ENCODE measurements around the gene PMFBP1. TPM values are rescaled to one million over a fixed set of nuclear protein-coding genes. Genes with fewer than 3 reads are reported as not detected.

Gene PMFBP1
- polyA plus RNA-seq, 1 donor from 2014 or later, result 1.0 TPM

- Histone ChIP-seq H3K27me3 (ENCODE audit: insufficient read depth, low read depth, low read length) (no peaks in the 10 kb centered on the region), H3K9me2 (ENCODE audit: insufficient read depth, low read length) (no peaks in the 10 kb centered on the region), H3K36me3 (ENCODE audit: insufficient read depth, low read length) (no peaks in the 10 kb centered on the region), H4K20me1 (ENCODE audit: insufficient read depth) (no peaks in the 10 kb centered on the region), H3F3A (ENCODE audit: insufficient read depth, low read length, poor library complexity, severe bottlenecking) (peaks cover 13% of the 10 kb centered on the region), H3K27ac (ENCODE audit: low read length) (no peak overlapping the region), H2AFZ (ENCODE audit: low read depth, low read length) (no peak overlapping the region), H3K9me3 (ENCODE audit: low read length) (no peaks in the 10 kb centered on the region), H3K4me2 (ENCODE audit: low read length) (no peak overlapping the region), H3K4me3 (ENCODE audit: low read length) (no peak overlapping the region), H3K79me2 (replicated peaks; ENCODE audit: insufficient read depth, low read length) (no peaks in the 10 kb centered on the region), H3K9ac (ENCODE audit: low read length) (no peak overlapping the region)
- TF ChIP-seq CTCF (IDR thresholded peaks at IDR 0.05; ENCODE audit: poor library complexity, severe bottlenecking) (no peak), RAD21 (conservative IDR thresholded peaks at IDR 0.05) (no peak), TAF1 (IDR thresholded peaks at IDR 0.05; ENCODE audit: low read depth) (no peak)
These were observed 31.4 kb upstream of the PMFBP1 start for GRCh38 chr16:72203401-72203800.

DNA sequence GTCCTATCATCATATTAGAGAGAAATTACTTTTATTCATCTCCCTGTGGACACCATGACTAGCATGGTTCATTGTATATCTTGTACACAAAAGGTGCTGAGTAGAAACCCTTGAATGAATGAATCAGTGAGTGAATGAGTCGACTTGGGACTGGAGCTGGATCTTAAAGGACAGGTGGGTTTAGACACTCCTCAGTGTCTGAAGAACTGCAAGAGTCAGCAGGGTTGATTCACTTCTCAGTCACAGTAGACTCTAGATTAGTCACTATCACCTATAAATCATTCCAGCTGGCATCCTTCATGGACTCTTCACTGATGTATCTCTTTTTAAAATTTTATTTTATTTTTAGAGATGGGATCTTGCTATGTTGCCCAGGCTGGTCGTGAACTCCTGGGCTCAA, 30.1 kb upstream of the PMFBP1 start:
- no peak for TF ChIP-seq RAD21 (conservative IDR thresholded peaks at IDR 0.05)
- no peak for TF ChIP-seq REST (IDR thresholded peaks at IDR 0.05; ENCODE audit: borderline replicate concordance)
- TF ChIP-seq POLR2AphosphoS5 (IDR thresholded peaks at IDR 0.05), result no peak
- TF ChIP-seq CTCF (IDR thresholded peaks at IDR 0.05; ENCODE audit: poor library complexity, severe bottlenecking), result no peak
- TF ChIP-seq EZH2 (IDR thresholded peaks at IDR 0.05; ENCODE audit: borderline replicate concordance, insufficient read depth, low read length, poor library complexity, severe bottlenecking), result no peak
- TF ChIP-seq MXI1 (conservative IDR thresholded peaks at IDR 0.05; ENCODE audit: poor library complexity, severe bottlenecking), result no peak
- TF ChIP-seq SMC3 (conservative IDR thresholded peaks at IDR 0.05; ENCODE audit: poor library complexity), result no peak
- TF ChIP-seq TAF1 (IDR thresholded peaks at IDR 0.05; ENCODE audit: low read depth), result no peak
- no peak for TF ChIP-seq EP300 (conservative IDR thresholded peaks at IDR 0.05; ENCODE audit: poor library complexity, severe bottlenecking)
- H3F3A ChIP-seq (ENCODE audit: insufficient read depth, low read length, poor library complexity, severe bottlenecking), result peaks cover 20% of the 10 kb centered on the region
- H3K27ac ChIP-seq (ENCODE audit: low read length), result peak overlapping the region; percentile 100
- H2AFZ ChIP-seq (ENCODE audit: low read depth, low read length), result no peak overlapping the region
- H4K20me1 ChIP-seq (ENCODE audit: insufficient read depth), result no peaks in the 10 kb centered on the region
- no peaks in the 10 kb centered on the region for H3K36me3 ChIP-seq (ENCODE audit: insufficient read depth, low read length)
- H3K4me3 ChIP-seq (ENCODE audit: low read length), result no peak overlapping the region
- no peaks in the 10 kb centered on the region for H3K9me2 ChIP-seq (ENCODE audit: insufficient read depth, low read length)
- H3K79me2 ChIP-seq (replicated peaks; ENCODE audit: insufficient read depth, low read length), result no peaks in the 10 kb centered on the region
- no peaks in the 10 kb centered on the region for H3K9me3 ChIP-seq (ENCODE audit: low read length)
- H3K27me3 ChIP-seq (ENCODE audit: insufficient read depth, low read depth, low read length), result no peaks in the 10 kb centered on the region
- H3K4me2 ChIP-seq (ENCODE audit: low read length), result no peak overlapping the region
- no peak overlapping the region for H3K9ac ChIP-seq (ENCODE audit: low read length)
